HEK293 (cell line): Measurements from ENCODE around the gene CD44.

Experiments used
- CTCF ChIA-PET: fragments of 350-600 bp; formaldehyde crosslinking; extraction: SDS; loops from one replicate; lab custom pipeline; 2021; ENCODE audit warnings: antibody characterized with exemption; lab: Yijun Ruan, JAX
- POLR2A ChIA-PET: fragments of 300-600 bp; formaldehyde crosslinking; extraction: SDS; loops from one replicate; lab custom pipeline; 2020; ENCODE audit warnings: antibody characterized with exemption, inconsistent platforms; lab: Yijun Ruan, JAX
- H3K27ac ChIP-seq: fragments of 200-500 bp; sonication (Bioruptor generic); 2 replicates; pipeline ENCODE4 v1.5.1; 2014; ENCODE audit warnings: low read depth, low read length, control low read depth, inconsistent platforms; ENCODE audit errors: extremely low read depth
- H3K36me3 ChIP-seq, 2 experiments: fragments of 200-500 bp in 1 of 2; sonication (Bioruptor generic) in 1 of 2; 1 replicate in 1 of 2; 2 replicates in 1 of 2; pipeline ENCODE4 v1.5.1; 2014 to 2017; ENCODE audit warnings: inconsistent platforms in 2 of 2, low read length in 2 of 2; ENCODE audit not compliant: control insufficient read depth in 2 of 2, insufficient read depth in 1 of 2
- H3K4me1 ChIP-seq: fragments of 200-500 bp; sonication (Bioruptor generic); 2 replicates; pipeline ENCODE4 v1.5.1; 2014; ENCODE audit warnings: mild to moderate bottlenecking, low read length, inconsistent platforms; ENCODE audit not compliant: control insufficient read depth, insufficient read depth
- H3K4me3 ChIP-seq: 2 replicates; pipeline ENCODE4 v1.5.1; 2011; ENCODE audit warnings: low read depth, mild to moderate bottlenecking, control low read depth, low read length, moderate library complexity
- H3K9me3 ChIP-seq: fragments of 200-500 bp; sonication (Bioruptor generic); 2 replicates; pipeline ENCODE4 v1.5.1; 2014; ENCODE audit warnings: low read depth, low read length, inconsistent platforms; ENCODE audit not compliant: control insufficient read depth, insufficient read depth
- BCL11A ChIP-seq: fragments of 450-650 bp; formaldehyde crosslinking; IDR thresholded peaks from 2 replicates; pipeline ENCODE4 v1.5.1; 2016; ENCODE audit warnings: low read depth, missing biosample characterization, missing genetic modification characterization
- BCL6B ChIP-seq: fragments of 450-650 bp; formaldehyde crosslinking; IDR thresholded peaks from 2 replicates; pipeline ENCODE4 v1.5.1; 2017; ENCODE audit warnings: missing biosample characterization, missing genetic modification characterization
- HOXA7 ChIP-seq: sonication (generic); formaldehyde crosslinking; IDR thresholded peaks from 2 replicates; pipeline ENCODE4 v1.8.1; 2022; ENCODE audit warnings: missing genetic modification reagents, borderline replicate concordance
- PBX3 ChIP-seq: sonication (generic); formaldehyde crosslinking; IDR thresholded peaks from 2 replicates; pipeline ENCODE4 v1.8.1; 2022; ENCODE audit warnings: mild to moderate bottlenecking, moderate library complexity, missing genetic modification reagents
- ZBTB11 ChIP-seq: fragments of 450-650 bp; formaldehyde crosslinking; conservative IDR thresholded peaks from 2 replicates; pipeline ENCODE4 v1.5.1; 2016; ENCODE audit warnings: low read depth, missing biosample characterization, missing genetic modification characterization
- ZNF148 ChIP-seq: fragments of 450-650 bp; formaldehyde crosslinking; IDR thresholded peaks from 2 replicates; pipeline ENCODE4 v1.5.0; 2017; ENCODE audit warnings: missing biosample characterization, missing genetic modification characterization, borderline replicate concordance
- ZNF155 ChIP-seq: fragments of 450-650 bp; formaldehyde crosslinking; IDR thresholded peaks from 2 replicates; pipeline ENCODE4 v1.5.1; 2016; ENCODE audit warnings: missing biosample characterization, missing genetic modification characterization
- ZNF169 ChIP-seq: fragments of 450-650 bp; formaldehyde crosslinking; IDR thresholded peaks from 2 replicates; pipeline ENCODE4 v1.5.1; 2016; ENCODE audit warnings: missing biosample characterization, missing genetic modification characterization
- ZNF48 ChIP-seq: fragments of 450-650 bp; formaldehyde crosslinking; IDR thresholded peaks from 2 replicates; pipeline ENCODE4 v1.5.1; 2016; ENCODE audit warnings: missing biosample characterization, missing genetic modification characterization
- ZNF544 ChIP-seq: fragments of 450-650 bp; formaldehyde crosslinking; IDR thresholded peaks from 2 replicates; pipeline ENCODE4 v1.5.0; 2017; ENCODE audit warnings: missing biosample characterization, missing genetic modification characterization
- ZNF610 ChIP-seq: fragments of 450-650 bp; formaldehyde crosslinking; IDR thresholded peaks from 2 replicates; pipeline ENCODE4 v1.5.1; 2016; ENCODE audit warnings: missing biosample characterization, missing genetic modification characterization, borderline replicate concordance
- ZNF670 ChIP-seq: fragments of 450-650 bp; formaldehyde crosslinking; IDR thresholded peaks from 2 replicates; pipeline ENCODE4 v1.5.1; 2016; ENCODE audit warnings: missing biosample characterization, missing genetic modification characterization, low read depth
- ZNF677 ChIP-seq: fragments of 450-650 bp; IDR thresholded peaks from 2 replicates; pipeline ENCODE4 v1.5.0; 2018; ENCODE audit warnings: missing biosample characterization, mild to moderate bottlenecking, missing genetic modification characterization, moderate library complexity
- ZNF791 ChIP-seq: fragments of 450-650 bp; formaldehyde crosslinking; IDR thresholded peaks from 2 replicates; pipeline ENCODE4 v1.5.1; 2016; ENCODE audit warnings: missing biosample characterization, missing genetic modification characterization
- TF ChIP-seq, protein P1 (sequence below): fragments of 450-650 bp; formaldehyde crosslinking; IDR thresholded peaks from 2 replicates; pipeline ENCODE4 v1.5.1; 2017; ENCODE audit warnings: missing biosample characterization, missing genetic modification characterization
- TF ChIP-seq, protein P2 (sequence below): fragments of 450-650 bp; formaldehyde crosslinking; IDR thresholded peaks from 2 replicates; pipeline ENCODE4 v1.5.1; 2016; ENCODE audit warnings: missing biosample characterization, missing genetic modification characterization

The CD44 gene

GRCh38 chr11:35204614-35205013 is 65.6 kb downstream of the CD44 start (continued):
- no peak for TF ChIP-seq ZBTB11 (tag by site-specific recombination)
- TF ChIP-seq BCL6B (tag by site-specific recombination) = no peak

DNA sequence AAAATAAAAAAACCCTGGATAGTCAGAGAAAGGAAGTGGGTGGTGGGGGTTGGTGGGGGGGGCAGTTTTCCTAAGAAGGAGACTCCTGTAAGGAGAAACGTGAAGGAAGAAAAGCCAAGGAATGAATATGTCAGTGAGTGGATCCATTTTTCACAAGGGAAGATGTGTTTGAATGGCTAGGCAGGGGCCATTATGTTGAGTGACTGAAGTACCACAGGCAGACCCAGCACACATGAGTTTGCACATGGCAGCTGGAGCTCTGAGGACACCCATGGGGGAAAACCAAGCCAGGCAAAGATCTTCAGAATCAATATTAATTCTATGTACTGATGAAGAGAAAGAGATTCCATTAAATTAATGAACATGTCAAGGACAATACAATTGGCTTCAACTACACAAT is 67.6 kb downstream of the CD44 start:
- ChIA-PET CTCF (no interaction called here), POLR2A (no interaction called here)
- Histone ChIP-seq H3K36me3 (no peaks in the 10 kb centered on the region), H3K4me3 (no peak overlapping the region), H3K27ac (no peak overlapping the region), H3K4me1 (no peaks in the 10 kb centered on the region)
- TF ChIP-seq ZNF610 (tag by site-specific recombination) (no peak), PBX3 (no peak), HOXA7 (no peak), ZNF544 (no peak), ZNF169 (tag by site-specific recombination) (no peak), ZNF155 (tag by site-specific recombination) (no peak), ZNF148 (tag by site-specific recombination) (no peak), BCL11A (tag by site-specific recombination) (no peak), ZNF48 (tag by site-specific recombination) (no peak), ZNF677 (tag by site-specific recombination) (no peak), ZNF670 (tag by site-specific recombination) (no peak), ZNF791 (tag by site-specific recombination) (no peak)
- TF ChIP-seq, protein P1, sequence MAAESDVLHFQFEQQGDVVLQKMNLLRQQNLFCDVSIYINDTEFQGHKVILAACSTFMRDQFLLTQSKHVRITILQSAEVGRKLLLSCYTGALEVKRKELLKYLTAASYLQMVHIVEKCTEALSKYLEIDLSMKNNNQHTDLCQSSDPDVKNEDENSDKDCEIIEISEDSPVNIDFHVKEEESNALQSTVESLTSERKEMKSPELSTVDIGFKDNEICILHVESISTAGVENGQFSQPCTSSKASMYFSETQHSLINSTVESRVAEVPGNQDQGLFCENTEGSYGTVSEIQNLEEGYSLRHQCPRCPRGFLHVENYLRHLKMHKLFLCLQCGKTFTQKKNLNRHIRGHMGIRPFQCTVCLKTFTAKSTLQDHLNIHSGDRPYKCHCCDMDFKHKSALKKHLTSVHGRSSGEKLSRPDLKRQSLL (tag by site-specific recombination) = no peak
- TF ChIP-seq, protein P2, sequence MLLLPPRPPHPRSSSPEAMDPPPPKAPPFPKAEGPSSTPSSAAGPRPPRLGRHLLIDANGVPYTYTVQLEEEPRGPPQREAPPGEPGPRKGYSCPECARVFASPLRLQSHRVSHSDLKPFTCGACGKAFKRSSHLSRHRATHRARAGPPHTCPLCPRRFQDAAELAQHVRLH (tag by site-specific recombination) = no peak
- TF ChIP-seq, all 188 proteins: peak for 0
- no peaks in the 10 kb centered on the region for H3K9me3 ChIP-seq
